Keratinocyte (primary cell): ENCODE results near the gene DIAPH3. TPM values are rescaled to one million over a fixed set of nuclear protein-coding genes. Genes with fewer than 3 reads are reported as not detected.

Experiments used
- DNase-seq: peaks from one replicate; pipeline ENCODE4 v3.0.0-alpha.2; 2011; ENCODE audit warnings: low read depth, missing footprints, low spot score
- FAIRE-seq: peaks from 2 replicates; lab custom pipeline; 2011; peaks lifted over from hg19 to GRCh38; lab: Jason Lieb, UNC
- H2AFZ ChIP-seq: 2 replicates; pipeline ENCODE4 v1.6.0; 2012; ENCODE audit warnings: low read length, control low read depth, inconsistent platforms; ENCODE audit not compliant: control insufficient read depth
- H3K27ac ChIP-seq: 2 replicates; pipeline ENCODE4 v1.5.1; 2011; ENCODE audit warnings: low read length; ENCODE audit not compliant: control insufficient read depth, insufficient read depth
- H3K27me3 ChIP-seq: 3 replicates; pipeline ENCODE4 v1.6.0; 2011; ENCODE audit warnings: low read length; ENCODE audit not compliant: control insufficient read depth, insufficient read depth; ENCODE audit errors: extremely low read depth
- H3K36me3 ChIP-seq, 2 experiments: 2 replicates in 1 of 2; 3 replicates in 1 of 2; pipeline ENCODE4 v1.5.1; 2011; ENCODE audit warnings: low read length in 2 of 2, mild to moderate bottlenecking in 1 of 2; ENCODE audit not compliant: control insufficient read depth in 2 of 2, insufficient read depth in 2 of 2; ENCODE audit errors: extremely low read depth in 1 of 2
- H3K4me1 ChIP-seq: 3 replicates; pipeline ENCODE4 v1.5.1; 2011; ENCODE audit warnings: low read length; ENCODE audit not compliant: control insufficient read depth, insufficient read depth; ENCODE audit errors: extremely low read depth
- H3K4me2 ChIP-seq: 3 replicates; pipeline ENCODE4 v1.6.0; 2011; ENCODE audit warnings: low read depth, low read length; ENCODE audit not compliant: control insufficient read depth, insufficient read depth; ENCODE audit errors: extremely low read depth
- H3K4me3 ChIP-seq, 3 experiments: fragments of 200-600 bp in 1 of 3; sonication (generic) in 1 of 3; 2 replicates in 2 of 3; 3 replicates in 1 of 3; pipeline ENCODE4 v1.5.1; 2011 to 2016; ENCODE audit warnings: low read length in 3 of 3, mild to moderate bottlenecking in 3 of 3, control low read depth in 2 of 3, inconsistent platforms in 1 of 3, low read depth in 1 of 3, mixed read lengths in 1 of 3, mixed run types in 1 of 3, moderate library complexity in 1 of 3; ENCODE audit not compliant: control insufficient read depth in 2 of 3, insufficient read depth in 2 of 3; ENCODE audit errors: extremely low read depth in 1 of 3
- H3K79me2 ChIP-seq: 2 replicates; pipeline ENCODE4 v1.6.0; 2012; ENCODE audit warnings: low read length; ENCODE audit not compliant: control insufficient read depth, insufficient read depth
- H3K9ac ChIP-seq: 3 replicates; pipeline ENCODE4 v1.6.0; 2011; ENCODE audit warnings: low read length; ENCODE audit not compliant: control insufficient read depth, insufficient read depth; ENCODE audit errors: extremely low read depth
- H3K9me1 ChIP-seq: 3 replicates; pipeline ENCODE4 v1.6.0; 2011; ENCODE audit warnings: low read length; ENCODE audit not compliant: control insufficient read depth, insufficient read depth; ENCODE audit errors: extremely low read depth
- H3K9me3 ChIP-seq: 2 replicates; pipeline ENCODE4 v1.5.1; 2012; ENCODE audit warnings: low read depth, low read length; ENCODE audit not compliant: control insufficient read depth
- H4K20me1 ChIP-seq: 3 replicates; pipeline ENCODE4 v1.6.0; 2011; ENCODE audit warnings: low read length; ENCODE audit not compliant: control insufficient read depth, insufficient read depth; ENCODE audit errors: extremely low read depth
- EZH2 ChIP-seq: IDR thresholded peaks from one replicate; pipeline ENCODE4 v1.6.1; 2012; ENCODE audit warnings: inconsistent platforms, mild to moderate bottlenecking, low read length, moderate library complexity
- dilution Hi-C: fragments of 300-500 bp; cut with MboI; formaldehyde crosslinking; loops from one replicate; pipeline ENCODE4 v1.7.0; 2020; ENCODE audit warnings: low sequenced_read_pairs; ENCODE audit not compliant: extremely low pct_ligation_motif_present
- polyA plus RNA-seq, 5 experiments: library from polyadenylated mRNA; depleted of rRNA in 3 of 5; stranded (reverse) in 3 of 5; stranded (forward) in 1 of 5; unstranded in 1 of 5; fragments of >200 nt; gene quantifications; 1 replicate in 1 of 5; 2 replicates in 3 of 5; 3 replicates in 1 of 5; pipeline versions ENCODE4 v1.2.1 to v1.2.3, GENCODE V29; 2011 to 2012; ENCODE audit warnings: missing spikeins in 2 of 5, low read depth in 1 of 5, low replicate concordance in 1 of 5
- TF ChIP-seq, protein P1 (sequence below), 3 experiments: IDR thresholded peaks in 1 of 3; conservative IDR thresholded peaks in 1 of 3; optimal IDR thresholded peaks in 1 of 3; 2 replicates in 2 of 3; 3 replicates in 1 of 3; pipeline versions ENCODE3 to v1.5.1; 2011; ENCODE audit warnings: low read length in 3 of 3, mild to moderate bottlenecking in 3 of 3, moderate library complexity in 2 of 3, control low read depth in 1 of 3, inconsistent platforms in 1 of 3; ENCODE audit not compliant: insufficient read depth in 2 of 3; ENCODE audit errors: extremely low read depth in 1 of 3

Gene DIAPH3
- polyA plus RNA-seq, 1 donor (not counting 4 experiments of a cell fraction or from before 2014, with no cell fraction given) = 9.0 TPM

DNA sequence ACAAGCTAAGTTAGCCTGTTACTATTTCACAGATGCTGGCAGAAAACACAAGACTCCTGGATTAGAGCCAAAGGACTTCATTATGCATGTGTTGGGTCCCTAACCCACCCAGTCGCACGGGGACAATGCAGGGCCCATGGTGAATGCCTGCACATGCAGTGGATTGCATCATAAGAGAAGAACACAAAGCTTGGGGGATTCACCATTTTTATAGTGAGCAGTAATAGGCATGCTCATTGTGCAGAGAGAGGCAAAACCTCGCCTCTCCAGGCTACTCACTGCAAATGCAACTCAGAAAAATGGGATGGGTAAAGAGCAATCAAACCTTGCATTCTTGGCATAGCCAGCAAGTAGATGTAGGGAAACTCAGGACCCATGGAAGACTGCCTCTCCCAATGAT is 115.8 kb downstream of the DIAPH3 start:
- TF ChIP-seq, protein P1, sequence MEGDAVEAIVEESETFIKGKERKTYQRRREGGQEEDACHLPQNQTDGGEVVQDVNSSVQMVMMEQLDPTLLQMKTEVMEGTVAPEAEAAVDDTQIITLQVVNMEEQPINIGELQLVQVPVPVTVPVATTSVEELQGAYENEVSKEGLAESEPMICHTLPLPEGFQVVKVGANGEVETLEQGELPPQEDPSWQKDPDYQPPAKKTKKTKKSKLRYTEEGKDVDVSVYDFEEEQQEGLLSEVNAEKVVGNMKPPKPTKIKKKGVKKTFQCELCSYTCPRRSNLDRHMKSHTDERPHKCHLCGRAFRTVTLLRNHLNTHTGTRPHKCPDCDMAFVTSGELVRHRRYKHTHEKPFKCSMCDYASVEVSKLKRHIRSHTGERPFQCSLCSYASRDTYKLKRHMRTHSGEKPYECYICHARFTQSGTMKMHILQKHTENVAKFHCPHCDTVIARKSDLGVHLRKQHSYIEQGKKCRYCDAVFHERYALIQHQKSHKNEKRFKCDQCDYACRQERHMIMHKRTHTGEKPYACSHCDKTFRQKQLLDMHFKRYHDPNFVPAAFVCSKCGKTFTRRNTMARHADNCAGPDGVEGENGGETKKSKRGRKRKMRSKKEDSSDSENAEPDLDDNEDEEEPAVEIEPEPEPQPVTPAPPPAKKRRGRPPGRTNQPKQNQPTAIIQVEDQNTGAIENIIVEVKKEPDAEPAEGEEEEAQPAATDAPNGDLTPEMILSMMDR (optimal IDR thresholded peaks at IDR 0.05 in 1 of 3, IDR thresholded peaks at IDR 0.05 in 1 of 3, conservative IDR thresholded peaks at IDR 0.05 in 1 of 3; ENCODE audit: extremely low read depth in 1 of 3, insufficient read depth in 2 of 3, low read length in 3 of 3) = no peak
- no peak for TF ChIP-seq EZH2

DNA sequence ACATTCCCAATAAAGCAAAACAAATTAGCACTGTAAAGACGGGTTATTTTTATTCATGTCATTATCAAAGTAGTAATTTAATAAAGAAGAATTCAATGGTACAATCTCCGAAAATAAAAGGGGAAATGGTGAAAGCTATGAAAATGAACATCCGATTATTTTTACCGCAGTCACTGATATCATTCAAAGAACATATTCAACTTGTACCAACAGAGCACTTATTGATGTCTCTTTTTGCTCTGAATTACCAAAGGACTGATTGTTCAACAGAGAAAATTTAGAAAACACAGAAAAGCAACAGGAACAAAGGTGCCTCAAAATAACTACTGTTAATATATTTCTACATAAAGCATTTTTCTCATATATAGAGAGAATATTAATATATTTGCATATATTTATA is 119.4 kb downstream of the DIAPH3 start:
- no peaks in the 10 kb centered on the region for H4K20me1 ChIP-seq
- dilution Hi-C loops = no loop called here
- H3K4me2 ChIP-seq = no peak overlapping the region
- H3K36me3 ChIP-seq = no peaks in the 10 kb centered on the region
- H3K4me3 ChIP-seq = no peak overlapping the region
- H3K27ac ChIP-seq = no peak overlapping the region
- H3K9me3 ChIP-seq = no peaks in the 10 kb centered on the region
- H3K27me3 ChIP-seq = no peaks in the 10 kb centered on the region
- no peaks in the 10 kb centered on the region for H3K4me1 ChIP-seq
- H3K9me1 ChIP-seq = no peaks in the 10 kb centered on the region
- DNase-seq = no peak
- H2AFZ ChIP-seq = no peak overlapping the region
- no peaks in the 10 kb centered on the region for H3K79me2 ChIP-seq
- FAIRE-seq = no peak
- no peak overlapping the region for H3K9ac ChIP-seq
- TF ChIP-seq, protein P1 (optimal IDR thresholded peaks at IDR 0.05 in 1 of 3, IDR thresholded peaks at IDR 0.05 in 1 of 3, conservative IDR thresholded peaks at IDR 0.05 in 1 of 3; ENCODE audit: extremely low read depth in 1 of 3, insufficient read depth in 2 of 3, low read length in 3 of 3) = no peak
- TF ChIP-seq EZH2 = no peak

More for the DNA sequence above, 115.8 kb downstream of the DIAPH3 start:
- Histone ChIP-seq H3K4me3 (no peak overlapping the region), H3K79me2 (no peaks in the 10 kb centered on the region), H3K9me1 (no peaks in the 10 kb centered on the region), H3K4me2 (no peak overlapping the region), H3K9ac (no peak overlapping the region), H3K27ac (no peak overlapping the region), H2AFZ (no peak overlapping the region), H3K36me3 (no peaks in the 10 kb centered on the region), H3K9me3 (no peaks in the 10 kb centered on the region), H3K27me3 (no peaks in the 10 kb centered on the region), H4K20me1 (no peaks in the 10 kb centered on the region), H3K4me1 (no peaks in the 10 kb centered on the region)
- dilution Hi-C loops = no loop called here
- DNase-seq = no peak
- FAIRE-seq = no peak
